ENCODE measurements around the gene KCNH2.

Gene KCNH2

GRCh38 chr7:150994838-150995510 lies 16.9 kb upstream of the KCNH2 start:
- DNase-seq (ENCODE audit: low spot score), result no peak

- DNase-seq (ENCODE audit: low spot score), result no peak
These were observed 16.2 kb upstream of the KCNH2 start for GRCh38 chr7:150994141-150994837.

GRCh38 chr7:150993511-150993910 lies 15.4 kb upstream of the KCNH2 start:
- DNase-seq (ENCODE audit: low spot score), result peak; percentile 81

- DNase-seq (ENCODE audit: low spot score), result peak; percentile 87
These were observed 14.7 kb upstream of the KCNH2 start for GRCh38 chr7:150992833-150993302.

- DNase-seq (ENCODE audit: low spot score), result no peak
These were observed 14.0 kb upstream of the KCNH2 start for GRCh38 chr7:150992051-150992640.

GRCh38 chr7:150990416-150991186 lies 12.5 kb upstream of the KCNH2 start, which contains the start of gene NOS3:
Gene NOS3 (plus strand): TSS chr7:150991017. CDS start chr7:150993804, 2,787 bp downstream.
- no peak for DNase-seq (ENCODE audit: low spot score)

- DNase-seq (ENCODE audit: low spot score), result no peak
These were observed 11.3 kb upstream of the KCNH2 start for GRCh38 chr7:150989456-150989855.

- DNase-seq (ENCODE audit: low spot score), result peak; percentile 89
These were observed 10.4 kb upstream of the KCNH2 start for GRCh38 chr7:150988230-150989226.

GRCh38 chr7:150986556-150986955 lies 8.4 kb upstream of the KCNH2 start:
- DNase-seq (ENCODE audit: low spot score), result no peak

GRCh38 chr7:150986099-150986512 lies 8.0 kb upstream of the KCNH2 start:
- DNase-seq (ENCODE audit: low spot score), result peak; percentile 76

- DNase-seq (ENCODE audit: low spot score), result no peak
These were observed 5.8 kb upstream of the KCNH2 start for GRCh38 chr7:150983893-150984368.

GRCh38 chr7:150982351-150982750 lies 4.2 kb upstream of the KCNH2 start:
- no peak for DNase-seq (ENCODE audit: low spot score)

- no peak for DNase-seq (ENCODE audit: low spot score)
These were observed 3.5 kb upstream of the KCNH2 start for GRCh38 chr7:150981644-150982043.

GRCh38 chr7:150980663-150981062 lies 2.5 kb upstream of the KCNH2 start:
- DNase-seq (ENCODE audit: low spot score), result no peak

- no peak for DNase-seq (ENCODE audit: low spot score)
These were observed 1.7 kb upstream of the KCNH2 start for GRCh38 chr7:150979713-150980390.

- no peak for DNase-seq (ENCODE audit: low spot score)
These were observed 567 bp downstream of the KCNH2 start for GRCh38 chr7:150977382-150978125.

GRCh38 chr7:150976529-150977381 lies 1.4 kb downstream of the KCNH2 start:
- DNase-seq (ENCODE audit: low spot score), result no peak

- DNase-seq (ENCODE audit: low spot score), result no peak
These were observed 2.4 kb downstream of the KCNH2 start for GRCh38 chr7:150975536-150976319.

Data from ecto neural progenitor cell (in vitro differentiated cells).